ENCODE measurements around the gene PNMA6F.

Gene PNMA6F

GRCh38 chrX:153321381-153322124 is at the start of gene PNMA6F:
Gene PNMA6F, minus strand, starts transcription at chrX:153321767. Its CDS starts 1,093 bp downstream, at chrX:153320674.
- DNase-seq = no peak

DNA sequence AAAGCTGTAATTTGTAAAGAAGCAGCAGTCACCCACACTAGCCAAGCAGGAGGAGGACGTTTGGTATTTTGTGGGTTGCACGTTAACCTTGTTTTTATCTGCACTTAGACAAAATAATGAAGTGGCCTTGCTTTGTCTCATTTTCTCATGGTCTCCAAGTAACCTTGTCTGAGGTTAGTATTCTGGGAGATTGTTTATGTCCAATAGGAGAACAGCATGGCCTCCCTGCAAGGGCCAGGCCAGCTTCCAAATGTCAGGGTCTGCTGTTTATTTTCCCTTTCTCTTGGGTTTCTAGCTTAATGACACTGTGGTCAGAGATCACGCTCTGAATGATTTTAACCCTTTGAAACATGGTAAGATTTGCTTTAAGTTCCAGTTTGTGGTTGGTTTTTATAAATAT is 49.7 kb upstream of the PNMA6F start:
- DNase-seq = no peak

- no peak for DNase-seq
These were observed 48.9 kb upstream of the PNMA6F start for GRCh38 chrX:153370293-153371055.

GRCh38 chrX:153366878-153367538 is 45.4 kb upstream of the PNMA6F start:
- DNase-seq = no peak

DNA sequence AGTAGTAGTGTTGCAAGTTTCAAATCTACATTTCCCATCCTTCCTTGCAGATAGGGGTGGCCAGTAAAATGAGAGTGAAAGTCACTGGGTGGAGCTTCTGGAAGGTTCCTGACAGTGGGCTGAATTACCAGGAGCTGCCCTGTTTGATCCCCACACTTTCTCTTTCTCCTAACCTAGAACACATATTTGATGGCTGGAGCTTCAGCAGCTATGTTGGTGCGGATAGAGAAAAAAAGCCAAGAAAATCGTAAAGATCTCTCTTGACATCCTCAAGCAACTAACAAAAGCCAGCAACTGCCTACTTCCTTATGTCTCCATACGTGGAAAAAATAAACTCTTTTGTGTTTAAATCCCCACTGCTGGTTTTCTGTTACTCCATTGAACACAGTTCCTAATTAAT is 44.6 kb upstream of the PNMA6F start:
- DNase-seq = no peak

GRCh38 chrX:153365670-153366069 is 44.1 kb upstream of the PNMA6F start:
- no peak for DNase-seq

- DNase-seq = no peak
These were observed 40.3 kb upstream of the PNMA6F start for GRCh38 chrX:153361781-153362397.

- no peak for DNase-seq
These were observed 36.3 kb upstream of the PNMA6F start for GRCh38 chrX:153357877-153358276.

DNA sequence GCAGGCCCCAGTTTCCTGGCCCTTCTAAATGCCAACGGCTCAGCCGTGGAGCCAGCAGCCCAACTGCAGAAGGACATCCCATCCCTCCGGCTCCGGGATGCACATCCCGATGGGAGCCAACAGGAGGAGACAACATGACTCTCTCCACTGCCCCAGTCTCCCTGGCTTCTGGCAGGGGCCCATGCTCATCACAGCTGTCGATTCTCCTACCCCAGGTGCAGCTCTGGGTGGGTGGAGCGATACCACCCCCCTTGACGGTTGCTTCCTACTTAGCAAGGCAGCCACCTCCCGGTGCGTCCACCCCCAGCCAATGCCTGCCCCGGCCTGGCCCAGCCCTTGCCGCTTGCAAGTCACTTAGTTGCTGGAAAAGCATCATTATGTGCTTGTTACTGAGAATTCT is 31.8 kb upstream of the PNMA6F start:
- no peak for DNase-seq

DNA sequence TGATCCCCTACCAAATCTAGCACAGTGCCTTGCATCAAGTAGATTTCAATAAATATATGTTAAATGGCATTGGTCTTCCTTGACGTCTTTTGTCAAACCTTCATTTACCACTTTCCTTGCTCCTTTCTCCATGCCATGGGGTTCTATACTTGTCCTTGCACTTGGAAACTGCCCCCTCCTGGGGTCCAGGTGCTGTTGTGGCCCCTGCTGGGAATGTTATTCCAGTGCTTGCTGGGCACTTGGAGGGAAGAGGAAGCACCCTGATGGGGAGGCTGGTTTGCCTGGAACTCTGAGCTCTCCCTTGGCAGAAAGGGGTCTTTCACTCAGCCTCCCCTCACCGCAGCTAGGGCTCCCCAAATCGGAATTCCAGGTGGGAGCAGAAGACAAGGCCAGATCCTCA is 31.3 kb upstream of the PNMA6F start:
- no peak for DNase-seq

DNA sequence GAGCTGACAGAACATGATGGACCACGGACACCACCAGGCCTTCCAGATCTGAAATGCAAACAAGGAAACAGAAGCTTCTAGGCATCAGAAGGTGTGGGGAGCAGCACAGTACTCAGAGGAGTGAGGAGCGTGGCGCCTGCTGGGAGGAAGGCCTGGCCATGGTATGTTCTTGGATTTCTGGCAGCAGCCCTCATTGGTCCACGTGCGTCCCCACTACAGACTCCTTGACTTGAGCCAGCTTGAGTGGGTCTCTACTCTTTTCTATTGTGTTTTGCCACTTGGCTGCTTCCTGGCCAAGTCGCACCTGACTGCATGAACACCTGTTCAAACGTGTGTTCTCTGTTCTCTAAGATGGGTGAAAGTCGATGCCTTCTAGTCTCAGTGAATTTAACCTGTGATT is 30.4 kb upstream of the PNMA6F start:
- no peak for DNase-seq

DNA sequence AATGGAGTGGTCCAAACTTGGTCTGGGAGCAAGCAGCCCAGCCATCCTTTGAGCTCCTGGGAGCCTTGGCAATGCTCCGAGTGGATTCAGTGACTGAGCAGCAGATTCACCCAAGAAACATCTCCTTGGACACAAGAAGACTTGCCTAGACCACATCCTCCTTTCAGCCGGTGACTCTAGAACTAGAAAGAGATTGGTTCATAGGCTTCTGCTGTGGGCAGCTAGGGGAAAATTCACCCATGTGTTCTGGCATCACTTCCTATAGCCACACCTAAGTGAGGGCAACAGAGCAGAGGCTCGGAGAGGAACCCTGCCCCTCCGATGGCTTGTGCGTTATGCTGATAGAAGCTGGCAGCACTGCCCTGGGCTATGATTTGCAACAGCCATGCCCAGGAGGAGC is 28.4 kb upstream of the PNMA6F start:
- DNase-seq = no peak

DNA sequence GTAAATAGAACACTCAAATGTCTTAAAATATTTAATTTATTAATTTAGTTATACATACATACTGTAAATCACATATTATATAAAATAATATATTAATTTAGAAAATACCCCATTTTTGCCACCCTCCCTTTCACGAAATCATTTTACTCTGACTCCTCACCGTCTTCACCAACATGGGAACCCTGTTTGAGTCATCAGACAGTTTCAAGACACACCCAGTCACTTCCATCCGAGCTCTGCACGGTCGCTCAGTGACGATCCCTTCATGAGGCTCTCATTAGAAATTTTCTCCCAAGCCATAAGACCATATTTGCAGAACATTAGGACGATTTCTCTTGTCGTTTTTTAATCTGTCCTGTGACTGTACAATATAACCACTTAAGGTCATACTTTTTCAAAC is 26.9 kb upstream of the PNMA6F start:
- DNase-seq = no peak

DNA sequence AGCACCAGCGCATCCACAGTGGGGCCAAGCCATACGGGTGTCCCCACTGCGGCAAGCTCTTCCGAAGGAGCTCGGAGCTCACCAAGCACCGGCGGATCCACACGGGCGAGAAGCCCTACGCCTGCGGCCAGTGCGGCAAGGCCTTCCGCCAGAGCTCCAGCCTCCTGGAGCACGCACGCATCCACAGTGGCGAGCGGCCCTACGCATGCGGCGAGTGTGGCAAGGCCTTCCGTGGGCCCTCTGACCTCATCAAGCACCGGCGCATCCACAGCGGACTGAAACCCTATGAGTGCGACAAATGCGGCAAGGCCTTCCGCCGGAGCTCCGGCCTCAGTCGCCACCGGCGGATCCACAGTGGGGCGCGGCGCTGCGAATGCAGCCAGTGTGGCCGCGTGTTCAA is 26.0 kb upstream of the PNMA6F start:
- DNase-seq = no peak

GRCh38 chrX:153343674-153344073 is 22.1 kb upstream of the PNMA6F start:
- no peak for DNase-seq

DNA sequence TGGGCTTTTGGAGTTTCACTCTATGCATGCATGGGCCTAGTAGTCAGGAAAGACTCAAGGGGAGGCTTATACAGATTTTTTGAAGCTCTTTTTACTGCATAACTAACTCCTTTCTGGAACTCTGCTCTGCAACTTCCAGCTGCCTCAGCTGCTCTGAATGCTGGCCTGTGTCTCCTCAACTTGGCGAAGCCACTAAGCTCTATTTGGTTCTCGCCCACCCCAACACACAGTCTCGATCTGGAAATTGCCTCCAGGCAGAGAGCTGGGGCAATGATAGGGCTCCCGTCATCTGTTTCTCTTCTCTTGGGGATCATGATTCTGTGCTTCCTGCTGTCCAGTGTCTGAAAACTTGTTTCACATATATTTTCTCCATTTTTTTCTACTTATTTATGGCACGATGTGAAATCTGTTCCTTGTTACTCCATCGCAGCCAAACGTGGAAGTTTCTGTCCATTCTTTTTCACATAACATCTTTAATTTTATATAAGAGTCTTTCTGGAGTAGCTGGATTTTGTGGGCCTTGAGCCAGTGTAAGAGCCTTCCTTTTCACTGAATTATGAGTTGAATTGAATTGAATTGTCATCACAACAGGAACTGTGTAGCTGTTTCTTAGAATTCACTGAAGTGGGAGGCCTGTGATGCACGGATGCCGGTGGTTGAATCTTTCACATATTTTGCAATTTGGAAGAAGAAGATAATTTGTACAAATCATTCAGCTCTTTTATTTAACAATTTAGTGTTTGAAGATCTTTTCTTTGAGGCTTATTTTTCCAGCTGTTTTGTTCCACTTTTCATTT is 21.4 kb upstream of the PNMA6F start:
- no peak for DNase-seq

DNA sequence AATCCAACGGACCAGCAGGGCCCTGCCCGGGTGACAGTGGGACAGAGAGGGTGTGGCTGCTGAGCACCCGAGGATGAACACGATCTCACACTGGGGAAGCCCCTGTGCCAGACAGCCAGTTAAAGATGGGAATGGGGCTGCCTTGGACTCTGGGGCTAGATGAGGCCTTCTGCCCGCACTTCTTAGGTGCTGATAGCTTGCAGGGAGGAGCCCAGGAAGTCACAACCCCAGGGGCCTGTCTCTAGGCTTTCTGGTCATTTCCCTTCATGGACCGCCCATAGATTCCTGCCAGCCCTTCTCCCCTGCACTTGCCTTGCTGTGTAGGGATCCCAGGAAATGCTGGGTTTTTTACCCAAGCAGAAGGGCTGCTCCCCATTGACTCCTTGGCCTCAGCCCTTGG is 18.5 kb upstream of the PNMA6F start:
- no peak for DNase-seq

- DNase-seq = no peak
These were observed 18.1 kb upstream of the PNMA6F start for GRCh38 chrX:153339662-153340061.

- no peak for DNase-seq
These were observed 17.3 kb upstream of the PNMA6F start for GRCh38 chrX:153338836-153339235.

DNA sequence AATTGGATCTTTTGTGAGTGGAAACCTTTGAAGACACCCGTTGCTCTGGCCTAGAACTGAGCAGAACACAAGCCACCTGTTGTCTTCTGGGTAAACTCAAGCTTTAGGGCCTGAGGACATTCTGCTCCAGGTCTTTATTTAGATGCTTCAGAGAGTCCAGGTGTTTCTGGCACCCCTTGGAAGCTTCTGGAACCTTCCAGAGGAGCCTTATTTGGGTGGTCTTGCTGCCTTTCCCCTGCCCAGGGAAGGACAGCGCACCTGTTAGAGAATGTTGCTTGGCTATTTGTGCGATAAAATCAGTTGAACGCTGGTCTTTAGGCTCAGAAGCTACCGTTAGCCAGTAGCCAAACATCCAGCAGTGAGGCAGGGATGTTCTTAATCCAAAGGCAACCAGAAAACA is 15.4 kb upstream of the PNMA6F start:
- DNase-seq = no peak

GRCh38 chrX:153336121-153336894 is 14.7 kb upstream of the PNMA6F start:
- DNase-seq = no peak
